ENCODE measurements around the gene GPR39.

DNA sequence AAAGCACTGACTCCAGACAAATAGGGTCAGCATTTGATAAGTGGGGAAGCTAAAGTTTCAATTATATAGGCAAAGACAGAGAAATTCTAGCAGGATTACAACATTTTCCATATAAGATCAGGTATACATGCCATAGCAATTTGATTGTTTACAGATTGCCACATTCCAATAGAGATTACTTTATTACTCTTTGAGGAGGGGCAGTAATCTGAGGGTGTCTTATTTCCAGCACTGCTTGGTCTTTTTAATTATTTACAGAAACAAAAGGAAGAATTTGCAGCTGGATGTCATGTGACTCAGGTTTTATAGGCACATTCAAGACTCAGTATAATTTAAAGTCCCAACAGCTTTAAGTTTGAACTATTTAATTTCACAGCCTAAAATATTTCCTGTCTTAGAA, 42.5 kb upstream of the GPR39 start:
- TF ChIP-seq, protein P1, sequence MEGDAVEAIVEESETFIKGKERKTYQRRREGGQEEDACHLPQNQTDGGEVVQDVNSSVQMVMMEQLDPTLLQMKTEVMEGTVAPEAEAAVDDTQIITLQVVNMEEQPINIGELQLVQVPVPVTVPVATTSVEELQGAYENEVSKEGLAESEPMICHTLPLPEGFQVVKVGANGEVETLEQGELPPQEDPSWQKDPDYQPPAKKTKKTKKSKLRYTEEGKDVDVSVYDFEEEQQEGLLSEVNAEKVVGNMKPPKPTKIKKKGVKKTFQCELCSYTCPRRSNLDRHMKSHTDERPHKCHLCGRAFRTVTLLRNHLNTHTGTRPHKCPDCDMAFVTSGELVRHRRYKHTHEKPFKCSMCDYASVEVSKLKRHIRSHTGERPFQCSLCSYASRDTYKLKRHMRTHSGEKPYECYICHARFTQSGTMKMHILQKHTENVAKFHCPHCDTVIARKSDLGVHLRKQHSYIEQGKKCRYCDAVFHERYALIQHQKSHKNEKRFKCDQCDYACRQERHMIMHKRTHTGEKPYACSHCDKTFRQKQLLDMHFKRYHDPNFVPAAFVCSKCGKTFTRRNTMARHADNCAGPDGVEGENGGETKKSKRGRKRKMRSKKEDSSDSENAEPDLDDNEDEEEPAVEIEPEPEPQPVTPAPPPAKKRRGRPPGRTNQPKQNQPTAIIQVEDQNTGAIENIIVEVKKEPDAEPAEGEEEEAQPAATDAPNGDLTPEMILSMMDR (IDR thresholded peaks at IDR 0.05), result no peak
- no peak for TF ChIP-seq ZFX (IDR thresholded peaks at IDR 0.05; ENCODE audit: borderline replicate concordance)

Data from 22Rv1 (cell line).